CD4-positive, alpha-beta T cell (primary cell): ENCODE measurements around the gene APOC3. TPM values are rescaled to one million over a fixed set of nuclear protein-coding genes. Genes with fewer than 3 reads are reported as not detected.

Experiments
- ATAC-seq: fragments of 200-7000 bp; cut with Tn5 transposase; one replicate; pipeline ENCODE4 v1.10.0; 2022; ENCODE audit warnings: mild to moderate bottlenecking; ENCODE audit not compliant: poor library complexity
- CTCF ChIA-PET: fragments of 350-600 bp; sonication (Branson Sonifier 250); formaldehyde crosslinking; loops from one replicate; lab custom pipeline; 2021; ENCODE audit warnings: antibody characterized with exemption, inconsistent platforms; lab: Charles Lee
- POLR2A ChIA-PET: fragments of 350-600 bp; sonication (Branson Sonifier 250); formaldehyde crosslinking; loops from one replicate; lab custom pipeline; 2021; ENCODE audit warnings: antibody characterized with exemption, inconsistent platforms; lab: Charles Lee
- DNase-seq, 14 experiments: peaks; one replicate each; pipeline ENCODE4 v3.0.0-alpha.2; 2013 to 2020; ENCODE audit warnings: mixed read lengths in 2 of 14
- H3K27ac ChIP-seq, 2 donors: one replicate each; pipeline versions ENCODE4 v1.5.1 to v1.7.0; 2013; ENCODE audit warnings: low read length in 2 of 2, low read depth in 1 of 2, mild to moderate bottlenecking in 1 of 2
- H3K27me3 ChIP-seq, 2 experiments: 1 replicate in 1 of 2; 2 replicates in 1 of 2; pipeline versions ENCODE4 v1.6.1 to v1.7.0; 2013; ENCODE audit warnings: low read length in 2 of 2, control low read depth in 1 of 2, mild to moderate bottlenecking in 1 of 2, moderate library complexity in 1 of 2; ENCODE audit not compliant: insufficient read depth in 2 of 2, control insufficient read depth in 1 of 2
- H3K36me3 ChIP-seq: one replicate; pipeline ENCODE4 v1.6.1; 2013; ENCODE audit warnings: low read length, control low read depth; ENCODE audit not compliant: insufficient read depth
- H3K4me1 ChIP-seq: one replicate; pipeline ENCODE4 v1.6.1; 2013; ENCODE audit warnings: low read length, control low read depth; ENCODE audit not compliant: insufficient read depth
- H3K4me3 ChIP-seq: one replicate; pipeline ENCODE4 v1.5.1; 2013; ENCODE audit warnings: mild to moderate bottlenecking, low read length, moderate library complexity
- H3K9me3 ChIP-seq, 2 experiments: 1 replicate in 1 of 2; 2 replicates in 1 of 2; pipeline versions ENCODE4 v1.6.1 to v1.7.0; 2013; ENCODE audit warnings: low read length in 2 of 2, mild to moderate bottlenecking in 2 of 2, control low read depth in 1 of 2, moderate library complexity in 1 of 2; ENCODE audit not compliant: control insufficient read depth in 1 of 2, insufficient read depth in 1 of 2
- H3K27ac Mint-ChIP-seq: one replicate; pipeline ENCODE4 v1.8.0; 2020; ENCODE audit warnings: mixed read lengths
- H3K27me3 Mint-ChIP-seq: one replicate; pipeline ENCODE4 v1.8.0; 2021; ENCODE audit warnings: mixed read lengths
- H3K36me3 Mint-ChIP-seq: one replicate; pipeline ENCODE4 v1.8.0; 2021; ENCODE audit warnings: low read depth, mixed read lengths
- H3K4me1 Mint-ChIP-seq: one replicate; pipeline ENCODE4 v1.8.0; 2021; ENCODE audit warnings: low read depth, mixed read lengths
- H3K4me3 Mint-ChIP-seq: one replicate; pipeline ENCODE4 v1.8.0; 2020; ENCODE audit warnings: mild to moderate bottlenecking, mixed read lengths
- H3K9me3 Mint-ChIP-seq: one replicate; pipeline ENCODE4 v1.8.0; 2020; ENCODE audit warnings: mixed read lengths
- intact Hi-C, 2 experiments: fragments of 100-400 bp; cut with DNase I in 1 of 2; cut with micrococcal nuclease in 1 of 2; formaldehyde crosslinking; loops; one replicate each; pipeline versions ENCODE4 v1.15.1 to v1.9.0; 2023 to 2025; cut with DNase I, micrococcal nuclease
- total RNA-seq, 174 experiments: library from RNA in 2 of 174; stranded (reverse) in 2 of 174; gene quantifications; one replicate each; pipeline ENCODE4 v1.2.3 and lab custom pipeline; 2021 to 2026
- TF ChIP-seq, protein P1 (sequence below): fragments of 200-600 bp; IDR thresholded peaks from one replicate; pipeline ENCODE4 v1.8.0; 2022; ENCODE audit warnings: antibody characterized with exemption, mild to moderate bottlenecking

The APOC3 gene
- total RNA-seq, 2 experiments from 2014 or later: not detected

DNA sequence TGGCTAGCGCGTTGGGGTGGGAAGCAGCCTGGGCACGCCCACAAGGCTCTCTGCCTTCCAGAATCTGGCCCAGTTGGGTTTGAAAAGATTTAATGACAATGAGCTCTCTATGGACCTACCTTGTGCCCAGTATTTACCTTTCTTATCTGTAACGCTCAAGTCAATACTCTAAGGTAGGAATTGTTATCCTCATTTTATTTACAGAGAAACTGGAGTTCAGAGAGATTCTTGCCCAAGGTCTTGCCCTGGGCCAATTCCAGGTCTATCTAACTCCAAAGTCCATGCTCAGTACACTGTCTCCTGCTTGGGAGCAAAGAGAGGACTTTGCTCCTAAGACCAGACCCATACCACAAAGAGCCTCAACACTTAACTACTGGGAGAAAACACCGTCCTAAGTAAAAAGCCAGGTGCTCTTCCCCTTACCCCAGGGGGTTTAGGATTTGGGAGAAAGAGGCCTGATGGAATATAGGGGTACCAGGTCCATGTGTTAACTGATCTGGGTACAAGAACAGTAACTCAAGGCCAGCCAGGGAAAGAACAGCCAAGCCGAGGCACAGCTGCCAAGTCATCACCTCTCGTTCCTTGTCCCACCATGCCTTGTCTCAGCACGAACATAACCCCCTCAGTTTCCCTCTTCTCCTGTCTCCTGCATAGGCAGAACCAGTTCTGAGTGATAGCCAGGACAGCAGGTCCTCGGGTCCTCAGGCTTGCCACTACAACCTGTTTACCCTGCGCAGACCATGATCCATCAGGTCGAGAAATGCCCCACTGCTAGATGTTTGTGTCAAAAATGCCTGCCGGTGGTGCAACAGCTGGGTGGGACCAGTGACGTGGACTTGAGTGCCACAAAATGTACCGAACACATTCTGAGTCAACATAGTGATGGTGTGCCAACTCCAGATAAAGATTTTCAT, 21.2 kb upstream of the APOC3 start:
- intact Hi-C loops: no loop called here
- no peaks in the 10 kb centered on the region for H3K36me3 Mint-ChIP-seq
- TF ChIP-seq, protein P1, sequence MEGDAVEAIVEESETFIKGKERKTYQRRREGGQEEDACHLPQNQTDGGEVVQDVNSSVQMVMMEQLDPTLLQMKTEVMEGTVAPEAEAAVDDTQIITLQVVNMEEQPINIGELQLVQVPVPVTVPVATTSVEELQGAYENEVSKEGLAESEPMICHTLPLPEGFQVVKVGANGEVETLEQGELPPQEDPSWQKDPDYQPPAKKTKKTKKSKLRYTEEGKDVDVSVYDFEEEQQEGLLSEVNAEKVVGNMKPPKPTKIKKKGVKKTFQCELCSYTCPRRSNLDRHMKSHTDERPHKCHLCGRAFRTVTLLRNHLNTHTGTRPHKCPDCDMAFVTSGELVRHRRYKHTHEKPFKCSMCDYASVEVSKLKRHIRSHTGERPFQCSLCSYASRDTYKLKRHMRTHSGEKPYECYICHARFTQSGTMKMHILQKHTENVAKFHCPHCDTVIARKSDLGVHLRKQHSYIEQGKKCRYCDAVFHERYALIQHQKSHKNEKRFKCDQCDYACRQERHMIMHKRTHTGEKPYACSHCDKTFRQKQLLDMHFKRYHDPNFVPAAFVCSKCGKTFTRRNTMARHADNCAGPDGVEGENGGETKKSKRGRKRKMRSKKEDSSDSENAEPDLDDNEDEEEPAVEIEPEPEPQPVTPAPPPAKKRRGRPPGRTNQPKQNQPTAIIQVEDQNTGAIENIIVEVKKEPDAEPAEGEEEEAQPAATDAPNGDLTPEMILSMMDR: no peak
- H3K9me3 Mint-ChIP-seq: no peaks in the 10 kb centered on the region
- no peaks in the 10 kb centered on the region for H3K4me1 Mint-ChIP-seq
- CTCF ChIA-PET: no interaction called here
- POLR2A ChIA-PET: no interaction called here
- H3K4me1 ChIP-seq: no peaks in the 10 kb centered on the region
- H3K27me3 Mint-ChIP-seq: peaks cover 6% of the 10 kb centered on the region
- H3K9me3 ChIP-seq: no peaks in the 10 kb centered on the region
- no peaks in the 10 kb centered on the region for H3K27me3 ChIP-seq
- ATAC-seq (no peak), DNase-seq (no peak)
- H3K4me3 ChIP-seq: no peak overlapping the region
- no peak overlapping the region for H3K27ac Mint-ChIP-seq
- H3K27ac ChIP-seq: no peak overlapping the region
- H3K36me3 ChIP-seq: no peaks in the 10 kb centered on the region
- no peak overlapping the region for H3K4me3 Mint-ChIP-seq

DNA sequence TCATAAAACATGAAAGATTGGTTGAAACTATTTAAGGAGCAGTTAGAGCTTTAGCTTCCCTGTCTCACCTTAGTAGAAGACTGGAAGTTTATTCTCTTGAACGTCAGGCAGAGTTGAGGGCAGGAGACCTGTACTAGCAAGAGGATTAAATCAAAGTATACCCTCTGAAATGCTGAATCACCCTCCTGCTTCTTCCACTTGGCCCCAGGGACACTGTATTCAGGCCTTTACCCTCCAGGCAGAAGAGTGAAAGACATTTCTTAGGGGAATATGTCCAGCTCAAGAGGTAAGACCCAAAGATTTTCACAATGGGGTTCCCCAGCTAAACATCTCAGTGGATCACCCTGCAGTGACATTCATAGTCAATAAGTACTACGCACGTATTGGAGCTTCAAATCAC, 18.5 kb upstream of the APOC3 start:
- H3K27me3 Mint-ChIP-seq: peaks cover 6% of the 10 kb centered on the region
- CTCF ChIA-PET: no interaction called here
- H3K27ac Mint-ChIP-seq: no peak overlapping the region
- TF ChIP-seq, protein P1: no peak
- no peaks in the 10 kb centered on the region for H3K4me1 Mint-ChIP-seq
- H3K4me3 Mint-ChIP-seq: no peak overlapping the region
- POLR2A ChIA-PET: interaction anchor here (0.6 to 0.7 kb wide), 2 partner anchors 21 to 42 kb away, joined by 4 to 6 read pairs; no protein-coding TSS in a partner anchor
- intact Hi-C loops: no loop called here
- H3K27me3 ChIP-seq: no peaks in the 10 kb centered on the region
- no peaks in the 10 kb centered on the region for H3K4me1 ChIP-seq
- no peaks in the 10 kb centered on the region for H3K36me3 ChIP-seq
- H3K4me3 ChIP-seq: no peak overlapping the region
- no peak overlapping the region for H3K27ac ChIP-seq
- no peak for ATAC-seq
- no peaks in the 10 kb centered on the region for H3K9me3 Mint-ChIP-seq
- H3K36me3 Mint-ChIP-seq: no peaks in the 10 kb centered on the region
- no peaks in the 10 kb centered on the region for H3K9me3 ChIP-seq
- no peak for DNase-seq

DNA sequence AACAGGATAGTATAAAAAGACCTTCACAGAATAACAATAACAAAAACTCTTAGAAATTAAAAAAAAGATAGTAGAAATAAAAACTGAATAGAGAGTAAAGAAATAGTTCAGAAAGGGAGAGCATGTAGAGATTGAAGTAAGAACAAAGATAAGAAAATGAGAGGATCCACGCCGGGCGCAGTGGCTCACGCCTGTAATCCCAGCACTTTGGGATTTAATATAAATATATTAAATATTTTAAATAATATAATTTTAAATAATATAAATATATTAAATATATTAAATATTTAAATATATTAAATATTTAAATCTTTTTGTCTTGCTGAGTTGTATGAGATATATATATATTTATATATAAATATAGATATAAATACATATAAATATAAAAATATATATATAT, 17.6 kb upstream of the APOC3 start:
- Histone ChIP-seq H3K27ac (no peak overlapping the region), H3K4me1 (no peaks in the 10 kb centered on the region), H3K9me3 (no peaks in the 10 kb centered on the region), H3K4me3 (no peak overlapping the region), H3K27me3 (no peaks in the 10 kb centered on the region), H3K36me3 (no peaks in the 10 kb centered on the region)
- ChIA-PET POLR2A (no interaction called here), CTCF (no interaction called here)
- no peaks in the 10 kb centered on the region for H3K9me3 Mint-ChIP-seq
- H3K4me3 Mint-ChIP-seq: no peak overlapping the region
- DNase-seq (no peak), ATAC-seq (no peak)
- no peaks in the 10 kb centered on the region for H3K36me3 Mint-ChIP-seq
- intact Hi-C loops: no loop called here
- TF ChIP-seq, protein P1: no peak
- no peak overlapping the region for H3K27ac Mint-ChIP-seq
- no peaks in the 10 kb centered on the region for H3K4me1 Mint-ChIP-seq
- H3K27me3 Mint-ChIP-seq: peaks cover 6% of the 10 kb centered on the region
